Measurements from ENCODE around the gene KIRREL3. TPM values are rescaled to one million over a fixed set of nuclear protein-coding genes. Genes with fewer than 3 reads are reported as not detected.

KIRREL3 gene
- total RNA-seq, 2 experiments from 2014 or later = not detected

GRCh38 chr11:126772267-126772666, 228.3 kb downstream of the KIRREL3 start:
- ChIA-PET CTCF (no interaction called here), POLR2A (no interaction called here)
- no peaks in the 10 kb centered on the region for H3K36me3 Mint-ChIP-seq (ENCODE audit: low read depth)
- no peaks in the 10 kb centered on the region for H3K27me3 Mint-ChIP-seq
- H3K9me3 Mint-ChIP-seq = no peaks in the 10 kb centered on the region
- H3K4me3 Mint-ChIP-seq = no peak overlapping the region
- H3K27ac Mint-ChIP-seq = no peak overlapping the region
- DNase-seq = no peak
- H3K4me1 Mint-ChIP-seq = no peaks in the 10 kb centered on the region

- DNase-seq = no peak
- no peak overlapping the region for H3K27ac Mint-ChIP-seq
- H3K4me3 Mint-ChIP-seq = no peak overlapping the region
- no peaks in the 10 kb centered on the region for H3K4me1 Mint-ChIP-seq
- H3K27me3 Mint-ChIP-seq = peaks cover 3% of the 10 kb centered on the region
- POLR2A ChIA-PET = no interaction called here
- H3K36me3 Mint-ChIP-seq (ENCODE audit: low read depth) = no peaks in the 10 kb centered on the region
- H3K9me3 Mint-ChIP-seq = no peaks in the 10 kb centered on the region
- CTCF ChIA-PET = no interaction called here
Measured at GRCh38 chr11:126768702-126769101, 231.9 kb downstream of the KIRREL3 start.

- POLR2A ChIA-PET = no interaction called here
Measured at GRCh38 chr11:126766440-126766839, 234.1 kb downstream of the KIRREL3 start.

GRCh38 chr11:126765196-126765595, 235.4 kb downstream of the KIRREL3 start:
- Mint-ChIP-seq H3K27me3 (peaks cover 3% of the 10 kb centered on the region), H3K36me3 (ENCODE audit: low read depth) (no peaks in the 10 kb centered on the region), H3K4me1 (no peaks in the 10 kb centered on the region), H3K4me3 (no peak overlapping the region), H3K27ac (no peak overlapping the region), H3K9me3 (no peaks in the 10 kb centered on the region)
- DNase-seq = no peak
- CTCF ChIA-PET = no interaction called here
- POLR2A ChIA-PET = no interaction called here

More at GRCh38 chr11:126766440-126766839, 234.1 kb downstream of the KIRREL3 start:
- Mint-ChIP-seq H3K27ac (no peak overlapping the region), H3K4me3 (no peak overlapping the region), H3K27me3 (peaks cover 3% of the 10 kb centered on the region), H3K9me3 (no peaks in the 10 kb centered on the region), H3K4me1 (no peaks in the 10 kb centered on the region), H3K36me3 (ENCODE audit: low read depth) (no peaks in the 10 kb centered on the region)
- no peak for DNase-seq
- CTCF ChIA-PET = interaction anchor here (1.3 kb wide), 1 partner anchor 44 kb away, joined by 3 read pairs; no protein-coding TSS in a partner anchor

- no peak for DNase-seq
- H3K27ac Mint-ChIP-seq = no peak overlapping the region
- ChIA-PET POLR2A (no interaction called here), CTCF (no interaction called here)
- H3K9me3 Mint-ChIP-seq = no peaks in the 10 kb centered on the region
- H3K27me3 Mint-ChIP-seq = peaks cover 3% of the 10 kb centered on the region
- no peak overlapping the region for H3K4me3 Mint-ChIP-seq
- H3K36me3 Mint-ChIP-seq (ENCODE audit: low read depth) = no peaks in the 10 kb centered on the region
- no peaks in the 10 kb centered on the region for H3K4me1 Mint-ChIP-seq
Measured at GRCh38 chr11:126764231-126764630, 236.3 kb downstream of the KIRREL3 start.

GRCh38 chr11:126756855-126757254, 243.7 kb downstream of the KIRREL3 start:
- H3K36me3 Mint-ChIP-seq (ENCODE audit: low read depth) = no peaks in the 10 kb centered on the region
- no peaks in the 10 kb centered on the region for H3K9me3 Mint-ChIP-seq
- H3K4me3 Mint-ChIP-seq = no peak overlapping the region
- POLR2A ChIA-PET = no interaction called here
- CTCF ChIA-PET = no interaction called here
- H3K27ac Mint-ChIP-seq = no peak overlapping the region
- no peak for DNase-seq
- H3K4me1 Mint-ChIP-seq = no peaks in the 10 kb centered on the region
- H3K27me3 Mint-ChIP-seq = peaks cover 6% of the 10 kb centered on the region

- DNase-seq = no peak
- no peak overlapping the region for H3K27ac Mint-ChIP-seq
- ChIA-PET CTCF (no interaction called here), POLR2A (no interaction called here)
- H3K4me1 Mint-ChIP-seq = no peaks in the 10 kb centered on the region
- H3K9me3 Mint-ChIP-seq = no peaks in the 10 kb centered on the region
- H3K4me3 Mint-ChIP-seq = no peak overlapping the region
- no peaks in the 10 kb centered on the region for H3K36me3 Mint-ChIP-seq (ENCODE audit: low read depth)
- H3K27me3 Mint-ChIP-seq = peaks cover 6% of the 10 kb centered on the region
Measured at GRCh38 chr11:126756421-126756820, 244.1 kb downstream of the KIRREL3 start.

- H3K9me3 Mint-ChIP-seq = no peaks in the 10 kb centered on the region
- no peak overlapping the region for H3K27ac Mint-ChIP-seq
- ChIA-PET POLR2A (no interaction called here), CTCF (no interaction called here)
- no peak for DNase-seq
- no peaks in the 10 kb centered on the region for H3K4me1 Mint-ChIP-seq
- no peaks in the 10 kb centered on the region for H3K36me3 Mint-ChIP-seq (ENCODE audit: low read depth)
- H3K4me3 Mint-ChIP-seq = no peak overlapping the region
- peaks cover 6% of the 10 kb centered on the region for H3K27me3 Mint-ChIP-seq
Measured at GRCh38 chr11:126755526-126755925, 245.0 kb downstream of the KIRREL3 start.

GRCh38 chr11:126754591-126755426, 245.8 kb downstream of the KIRREL3 start:
- Mint-ChIP-seq H3K36me3 (ENCODE audit: low read depth) (no peaks in the 10 kb centered on the region), H3K4me3 (no peak overlapping the region), H3K27me3 (peaks cover 6% of the 10 kb centered on the region), H3K4me1 (no peaks in the 10 kb centered on the region), H3K27ac (no peak overlapping the region), H3K9me3 (no peaks in the 10 kb centered on the region)
- ChIA-PET POLR2A (no interaction called here), CTCF (no interaction called here)
- DNase-seq = no peak

GRCh38 chr11:126753990-126754389, 246.6 kb downstream of the KIRREL3 start:
- ChIA-PET CTCF (interaction anchor here (0.5 kb wide), 1 partner anchor 494 kb away, joined by 4 read pairs; no protein-coding TSS in a partner anchor), POLR2A (no interaction called here)
- H3K27me3 Mint-ChIP-seq = peaks cover 6% of the 10 kb centered on the region
- no peak for DNase-seq
- no peaks in the 10 kb centered on the region for H3K9me3 Mint-ChIP-seq
- H3K27ac Mint-ChIP-seq = no peak overlapping the region
- no peak overlapping the region for H3K4me3 Mint-ChIP-seq
- no peaks in the 10 kb centered on the region for H3K4me1 Mint-ChIP-seq
- H3K36me3 Mint-ChIP-seq (ENCODE audit: low read depth) = no peaks in the 10 kb centered on the region

- Mint-ChIP-seq H3K27me3 (peaks cover 6% of the 10 kb centered on the region), H3K36me3 (ENCODE audit: low read depth) (no peaks in the 10 kb centered on the region), H3K4me1 (peaks cover 6% of the 10 kb centered on the region), H3K27ac (no peak overlapping the region), H3K9me3 (no peaks in the 10 kb centered on the region), H3K4me3 (no peak overlapping the region)
- ChIA-PET CTCF (no interaction called here), POLR2A (no interaction called here)
- DNase-seq = no peak
Measured at GRCh38 chr11:126751242-126751641, 249.3 kb downstream of the KIRREL3 start.

- H3K27me3 Mint-ChIP-seq = no peaks in the 10 kb centered on the region
- H3K4me1 Mint-ChIP-seq = peaks cover 6% of the 10 kb centered on the region
- no peak for DNase-seq
- no peak overlapping the region for H3K27ac Mint-ChIP-seq
- ChIA-PET POLR2A (no interaction called here), CTCF (no interaction called here)
- H3K9me3 Mint-ChIP-seq = no peaks in the 10 kb centered on the region
- no peaks in the 10 kb centered on the region for H3K36me3 Mint-ChIP-seq (ENCODE audit: low read depth)
- no peak overlapping the region for H3K4me3 Mint-ChIP-seq
Measured at GRCh38 chr11:126748793-126749192, 251.8 kb downstream of the KIRREL3 start.

GRCh38 chr11:126748100-126748791, 252.3 kb downstream of the KIRREL3 start:
- CTCF ChIA-PET = no interaction called here
- Mint-ChIP-seq H3K36me3 (ENCODE audit: low read depth) (no peaks in the 10 kb centered on the region), H3K4me1 (peaks cover 6% of the 10 kb centered on the region), H3K27me3 (no peaks in the 10 kb centered on the region), H3K9me3 (no peaks in the 10 kb centered on the region), H3K27ac (peak overlapping the region; percentile 26), H3K4me3 (no peak overlapping the region)
- POLR2A ChIA-PET = no interaction called here
- no peak for DNase-seq

GRCh38 chr11:126747315-126747714, 253.3 kb downstream of the KIRREL3 start:
- Mint-ChIP-seq H3K9me3 (no peaks in the 10 kb centered on the region), H3K4me3 (no peak overlapping the region), H3K27ac (no peak overlapping the region), H3K27me3 (no peaks in the 10 kb centered on the region), H3K4me1 (peaks cover 6% of the 10 kb centered on the region), H3K36me3 (ENCODE audit: low read depth) (no peaks in the 10 kb centered on the region)
- ChIA-PET POLR2A (no interaction called here), CTCF (no interaction called here)
- DNase-seq = no peak

Data from activated CD4-positive, alpha-beta T cell treated with anti-CD3 and anti-CD28 coated beads, Interleukin-2, amount 10 ng/mL, durations not matched to agents 7 days and 5 days (primary cell).